DND-41 (cell line): ENCODE measurements around the gene MPC1.

Experiments used
- EZH2 ChIP-seq: IDR thresholded peaks from 3 replicates; pipeline ENCODE4 v1.6.1; 2012; ENCODE audit warnings: borderline replicate concordance, low read depth, mild to moderate bottlenecking, moderate library complexity, low read length, inconsistent platforms; ENCODE audit not compliant: severe bottlenecking
- TF ChIP-seq, protein P1 (sequence below): IDR thresholded peaks from 2 replicates; pipeline ENCODE4 v1.5.1; 2012; ENCODE audit warnings: borderline replicate concordance, low read length, moderate library complexity, mild to moderate bottlenecking; ENCODE audit not compliant: poor library complexity, severe bottlenecking; ENCODE audit errors: extremely low read depth

DNA sequence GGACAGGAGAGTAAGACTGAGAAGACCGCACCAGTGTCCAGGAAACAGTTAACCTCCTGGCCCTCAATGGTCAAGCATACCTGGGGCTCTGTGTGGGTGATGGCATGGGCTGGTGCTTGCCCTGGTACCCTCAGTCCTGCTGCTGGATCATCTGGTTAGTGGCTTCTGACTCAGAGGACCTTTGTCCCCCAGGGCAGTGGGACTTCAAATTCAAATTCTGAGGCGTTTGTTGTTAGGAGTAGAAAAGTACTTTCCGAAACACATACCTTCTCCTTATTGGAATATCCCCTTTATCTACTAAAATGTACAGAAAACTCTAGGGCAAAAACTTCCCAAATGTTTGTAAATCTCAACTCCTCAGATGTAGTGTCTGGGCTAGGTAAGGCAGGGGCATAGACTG is 36.3 kb downstream of the MPC1 start:
- TF ChIP-seq, protein P1, sequence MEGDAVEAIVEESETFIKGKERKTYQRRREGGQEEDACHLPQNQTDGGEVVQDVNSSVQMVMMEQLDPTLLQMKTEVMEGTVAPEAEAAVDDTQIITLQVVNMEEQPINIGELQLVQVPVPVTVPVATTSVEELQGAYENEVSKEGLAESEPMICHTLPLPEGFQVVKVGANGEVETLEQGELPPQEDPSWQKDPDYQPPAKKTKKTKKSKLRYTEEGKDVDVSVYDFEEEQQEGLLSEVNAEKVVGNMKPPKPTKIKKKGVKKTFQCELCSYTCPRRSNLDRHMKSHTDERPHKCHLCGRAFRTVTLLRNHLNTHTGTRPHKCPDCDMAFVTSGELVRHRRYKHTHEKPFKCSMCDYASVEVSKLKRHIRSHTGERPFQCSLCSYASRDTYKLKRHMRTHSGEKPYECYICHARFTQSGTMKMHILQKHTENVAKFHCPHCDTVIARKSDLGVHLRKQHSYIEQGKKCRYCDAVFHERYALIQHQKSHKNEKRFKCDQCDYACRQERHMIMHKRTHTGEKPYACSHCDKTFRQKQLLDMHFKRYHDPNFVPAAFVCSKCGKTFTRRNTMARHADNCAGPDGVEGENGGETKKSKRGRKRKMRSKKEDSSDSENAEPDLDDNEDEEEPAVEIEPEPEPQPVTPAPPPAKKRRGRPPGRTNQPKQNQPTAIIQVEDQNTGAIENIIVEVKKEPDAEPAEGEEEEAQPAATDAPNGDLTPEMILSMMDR: no peak
- no peak for TF ChIP-seq EZH2
